HepG2 (cell line): ENCODE measurements around the gene GDPGP1. TPM values are rescaled to one million over a fixed set of nuclear protein-coding genes. Genes with fewer than 3 reads are reported as not detected.

Experiments
- CCAR2 ChIP-seq: fragments of 200-400 bp; formaldehyde crosslinking; optimal IDR thresholded peaks from 2 replicates; pipeline ENCODE3; 2018; ENCODE audit warnings: low read depth, mild to moderate bottlenecking, low read length, moderate library complexity
- HNRNPL ChIP-seq: fragments of 200-400 bp; formaldehyde crosslinking; IDR thresholded peaks from 2 replicates; pipeline ENCODE4 v1.6.1; 2017; ENCODE audit warnings: mild to moderate bottlenecking, low read depth, low read length
- KDM1A ChIP-seq: IDR thresholded peaks from 2 replicates; pipeline ENCODE4 v1.6.1; 2016; ENCODE audit warnings: missing compliant biosample characterization
- NAIF1 ChIP-seq: sonication (generic); formaldehyde crosslinking; IDR thresholded peaks from 2 replicates; pipeline ENCODE4 v1.5.0; 2020; ENCODE audit warnings: mild to moderate bottlenecking, missing genetic modification reagents, borderline replicate concordance
- PCBP2 ChIP-seq: fragments of 200-400 bp; formaldehyde crosslinking; optimal IDR thresholded peaks from 2 replicates; pipeline ENCODE3; 2018; ENCODE audit warnings: low read length, low read depth; ENCODE audit not compliant: poor library complexity, severe bottlenecking
- PHF21A ChIP-seq: sonication (generic); formaldehyde crosslinking; IDR thresholded peaks from 2 replicates; pipeline ENCODE4 v1.5.0; 2020; ENCODE audit warnings: mild to moderate bottlenecking, missing genetic modification reagents
- POLR2G ChIP-seq: fragments of 200-400 bp; formaldehyde crosslinking; IDR thresholded peaks from 2 replicates; pipeline ENCODE4 v1.6.1; 2018; ENCODE audit warnings: mild to moderate bottlenecking, low read depth, low read length, moderate library complexity
- RFX5 ChIP-seq: IDR thresholded peaks from 2 replicates; pipeline ENCODE4 v1.6.1; 2011; ENCODE audit warnings: low read depth, low read length, improper control_type of control experiment
- SALL2 ChIP-seq: sonication (generic); formaldehyde crosslinking; IDR thresholded peaks from 2 replicates; pipeline ENCODE4 v1.8.1; 2023; ENCODE audit warnings: mild to moderate bottlenecking, missing genetic modification reagents, inconsistent platforms
- ZBTB20 ChIP-seq: sonication (generic); formaldehyde crosslinking; IDR thresholded peaks from 2 replicates; pipeline ENCODE4 v1.8.1; 2023; ENCODE audit warnings: missing genetic modification reagents, low read depth, mild to moderate bottlenecking, borderline replicate concordance
- ZNF441 ChIP-seq: sonication (generic); formaldehyde crosslinking; IDR thresholded peaks from 2 replicates; pipeline ENCODE4 v1.7.0; 2021; ENCODE audit warnings: missing genetic modification reagents, borderline replicate concordance
- ZNF558 ChIP-seq: sonication (generic); formaldehyde crosslinking; IDR thresholded peaks from 2 replicates; pipeline ENCODE4 v1.9.0; 2022; ENCODE audit warnings: mild to moderate bottlenecking, missing genetic modification reagents, borderline replicate concordance
- ZSCAN22 ChIP-seq: sonication (generic); formaldehyde crosslinking; IDR thresholded peaks from 2 replicates; pipeline ENCODE4 v1.4.0; 2020; ENCODE audit warnings: mild to moderate bottlenecking, missing genetic modification reagents
- ZSCAN31 ChIP-seq: sonication (generic); formaldehyde crosslinking; IDR thresholded peaks from 2 replicates; pipeline ENCODE4 v1.5.0; 2020; ENCODE audit warnings: low read depth, mild to moderate bottlenecking, missing genetic modification reagents
- polyA plus RNA-seq, 8 experiments: library from polyadenylated mRNA; depleted of rRNA in 3 of 8; stranded (reverse) in 7 of 8; unstranded in 1 of 8; fragments of >200 nt; fragmentation: Illumina TruSeq in 4 of 8; extraction: Trizol in 4 of 8; gene quantifications; 2 replicates each; pipeline versions ENCODE4 v1.2.1 to v1.2.3, GENCODE V29; 2011 to 2016; ENCODE audit warnings: low read depth in 4 of 8, missing spikeins in 1 of 8, mixed read lengths in 1 of 8; ENCODE audit not compliant: insufficient read depth in 1 of 8
- total RNA-seq, 5 experiments: library from RNA; depleted of rRNA; stranded (reverse); fragments of >200 nt; fragmentation: Illumina TruSeq; extraction: Trizol; gene quantifications; 2 replicates each; pipeline ENCODE4 v1.2.3, GENCODE V29; 2016; ENCODE audit warnings: low read depth in 1 of 5
- TF ChIP-seq, protein P1 (sequence below): sonication (generic); formaldehyde crosslinking; IDR thresholded peaks from 2 replicates; pipeline ENCODE4 v1.4.0; 2020; ENCODE audit warnings: missing genetic modification reagents
- TF ChIP-seq, protein P2 (sequence below): sonication (generic); formaldehyde crosslinking; IDR thresholded peaks from 2 replicates; pipeline ENCODE4 v1.4.0; 2020; ENCODE audit warnings: mild to moderate bottlenecking, missing genetic modification reagents
- TF ChIP-seq, protein P3 (sequence below): sonication (generic); formaldehyde crosslinking; IDR thresholded peaks from 2 replicates; pipeline ENCODE4 v1.8.0; 2022; ENCODE audit warnings: mild to moderate bottlenecking, missing genetic modification reagents
- TF ChIP-seq, protein P4 (sequence below), 2 experiments: sonication (generic) in 1 of 2; formaldehyde crosslinking in 1 of 2; IDR thresholded peaks; 2 replicates each; pipeline versions ENCODE4 v1.4.0 to v1.6.1; 2016 to 2020; ENCODE audit warnings: borderline replicate concordance in 1 of 2, low read depth in 1 of 2, mild to moderate bottlenecking in 1 of 2, missing genetic modification reagents in 1 of 2

The GDPGP1 gene
- total and polyA plus RNA-seq, 2 of the 13 experiments (the other 11 are each of a cell fraction or from before 2014, with no cell fraction given), result 1.5 to 4.3 TPM

DNA sequence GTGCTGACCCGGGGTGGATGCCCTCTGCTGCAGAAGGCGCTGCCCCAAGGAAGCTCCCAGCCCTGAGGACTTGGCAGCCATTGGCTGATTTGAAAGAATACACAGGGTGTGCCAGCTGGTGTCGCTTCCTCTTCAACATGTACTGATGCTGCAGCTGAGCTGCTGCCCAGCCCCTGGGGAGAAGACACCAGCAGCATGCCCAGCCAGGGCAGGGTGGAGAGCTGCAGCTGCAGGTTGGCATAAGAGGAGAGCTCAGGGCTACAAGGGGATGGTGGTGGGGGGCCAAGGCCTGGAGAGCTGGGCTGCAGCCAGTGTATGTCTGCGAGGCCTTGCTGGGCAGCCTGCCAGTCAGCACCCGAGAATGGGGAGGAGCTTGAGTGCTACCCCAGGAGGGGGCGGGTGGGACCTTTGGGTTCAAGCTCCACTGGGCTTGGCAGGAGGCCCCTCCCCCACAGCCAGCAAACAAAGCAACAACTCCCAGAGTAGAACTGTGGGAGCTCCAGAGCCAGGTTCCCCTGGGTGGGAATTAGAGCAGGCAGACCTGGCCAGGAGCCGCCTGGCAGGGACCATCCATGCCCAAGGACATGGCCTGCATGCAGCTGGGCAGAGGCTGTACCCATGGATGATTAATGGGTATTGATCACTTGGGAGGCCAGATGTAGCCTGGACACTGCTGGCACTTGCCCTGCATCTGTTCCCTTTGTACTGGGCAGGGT is 42.1 kb upstream of the GDPGP1 start (continued):
- TF ChIP-seq, protein P1, sequence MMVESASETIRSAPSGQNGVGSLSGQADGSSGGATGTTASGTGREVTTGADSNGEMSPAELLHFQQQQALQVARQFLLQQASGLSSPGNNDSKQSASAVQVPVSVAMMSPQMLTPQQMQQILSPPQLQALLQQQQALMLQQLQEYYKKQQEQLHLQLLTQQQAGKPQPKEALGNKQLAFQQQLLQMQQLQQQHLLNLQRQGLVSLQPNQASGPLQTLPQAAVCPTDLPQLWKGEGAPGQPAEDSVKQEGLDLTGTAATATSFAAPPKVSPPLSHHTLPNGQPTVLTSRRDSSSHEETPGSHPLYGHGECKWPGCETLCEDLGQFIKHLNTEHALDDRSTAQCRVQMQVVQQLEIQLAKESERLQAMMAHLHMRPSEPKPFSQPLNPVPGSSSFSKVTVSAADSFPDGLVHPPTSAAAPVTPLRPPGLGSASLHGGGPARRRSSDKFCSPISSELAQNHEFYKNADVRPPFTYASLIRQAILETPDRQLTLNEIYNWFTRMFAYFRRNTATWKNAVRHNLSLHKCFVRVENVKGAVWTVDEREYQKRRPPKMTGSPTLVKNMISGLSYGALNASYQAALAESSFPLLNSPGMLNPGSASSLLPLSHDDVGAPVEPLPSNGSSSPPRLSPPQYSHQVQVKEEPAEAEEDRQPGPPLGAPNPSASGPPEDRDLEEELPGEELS (CRISPR knock-in tag), result peak; percentile 77
- TF ChIP-seq PCBP2 (no peak), HNRNPL (peak; percentile 97), NAIF1 (no peak), ZSCAN22 (CRISPR knock-in tag) (no peak), ZNF441 (0 out of 2 replicates have a peak, but pooled peaks have one; percentile 57), POLR2G (peak; percentile 63), PHF21A (CRISPR knock-in tag) (peak; percentile 65; the same call in 1 of the 2 replicates), RFX5 (no peak), CCAR2 (no peak), ZNF558 (no peak), ZSCAN31 (CRISPR knock-in tag) (0 out of 2 replicates have a peak, but pooled peaks have one; percentile 11), SALL2 (CRISPR knock-in tag) (no peak), KDM1A (CRISPR knock-in tag) (no peak), ZBTB20 (CRISPR knock-in tag) (no peak)
- TF ChIP-seq, protein P2, sequence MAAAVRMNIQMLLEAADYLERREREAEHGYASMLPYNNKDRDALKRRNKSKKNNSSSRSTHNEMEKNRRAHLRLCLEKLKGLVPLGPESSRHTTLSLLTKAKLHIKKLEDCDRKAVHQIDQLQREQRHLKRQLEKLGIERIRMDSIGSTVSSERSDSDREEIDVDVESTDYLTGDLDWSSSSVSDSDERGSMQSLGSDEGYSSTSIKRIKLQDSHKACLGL (CRISPR knock-in tag), result no peak
- TF ChIP-seq, protein P3, sequence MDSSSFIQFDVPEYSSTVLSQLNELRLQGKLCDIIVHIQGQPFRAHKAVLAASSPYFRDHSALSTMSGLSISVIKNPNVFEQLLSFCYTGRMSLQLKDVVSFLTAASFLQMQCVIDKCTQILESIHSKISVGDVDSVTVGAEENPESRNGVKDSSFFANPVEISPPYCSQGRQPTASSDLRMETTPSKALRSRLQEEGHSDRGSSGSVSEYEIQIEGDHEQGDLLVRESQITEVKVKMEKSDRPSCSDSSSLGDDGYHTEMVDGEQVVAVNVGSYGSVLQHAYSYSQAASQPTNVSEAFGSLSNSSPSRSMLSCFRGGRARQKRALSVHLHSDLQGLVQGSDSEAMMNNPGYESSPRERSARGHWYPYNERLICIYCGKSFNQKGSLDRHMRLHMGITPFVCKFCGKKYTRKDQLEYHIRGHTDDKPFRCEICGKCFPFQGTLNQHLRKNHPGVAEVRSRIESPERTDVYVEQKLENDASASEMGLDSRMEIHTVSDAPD (CRISPR knock-in tag), result peak; percentile 20; the same call in 1 of the 2 replicates
- TF ChIP-seq, protein P4, sequence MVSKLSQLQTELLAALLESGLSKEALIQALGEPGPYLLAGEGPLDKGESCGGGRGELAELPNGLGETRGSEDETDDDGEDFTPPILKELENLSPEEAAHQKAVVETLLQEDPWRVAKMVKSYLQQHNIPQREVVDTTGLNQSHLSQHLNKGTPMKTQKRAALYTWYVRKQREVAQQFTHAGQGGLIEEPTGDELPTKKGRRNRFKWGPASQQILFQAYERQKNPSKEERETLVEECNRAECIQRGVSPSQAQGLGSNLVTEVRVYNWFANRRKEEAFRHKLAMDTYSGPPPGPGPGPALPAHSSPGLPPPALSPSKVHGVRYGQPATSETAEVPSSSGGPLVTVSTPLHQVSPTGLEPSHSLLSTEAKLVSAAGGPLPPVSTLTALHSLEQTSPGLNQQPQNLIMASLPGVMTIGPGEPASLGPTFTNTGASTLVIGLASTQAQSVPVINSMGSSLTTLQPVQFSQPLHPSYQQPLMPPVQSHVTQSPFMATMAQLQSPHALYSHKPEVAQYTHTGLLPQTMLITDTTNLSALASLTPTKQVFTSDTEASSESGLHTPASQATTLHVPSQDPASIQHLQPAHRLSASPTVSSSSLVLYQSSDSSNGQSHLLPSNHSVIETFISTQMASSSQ (IDR thresholded peaks at IDR 0.05; ENCODE audit: low read depth), result no peak
- TF ChIP-seq, protein P4 (CRISPR knock-in tag; IDR thresholded peaks at IDR 0.05; ENCODE audit: borderline replicate concordance), result no peak
